Fibroblast of mammary gland (primary cell): ENCODE measurements around the gene TBC1D9B.

ENCODE experiments used
- DNase-seq: peaks from one replicate; pipeline ENCODE4 v3.0.0-alpha.2; 2010; ENCODE audit warnings: low read depth
- H3K4me3 ChIP-seq: 2 replicates; pipeline ENCODE4 v1.5.1; 2011; ENCODE audit warnings: low read depth, mild to moderate bottlenecking, low read length, moderate library complexity; ENCODE audit not compliant: control insufficient read depth
- TF ChIP-seq, protein P1 (sequence below): conservative IDR thresholded peaks from 2 replicates; pipeline ENCODE4 v1.5.1; 2011; ENCODE audit warnings: low read depth, low read length, inconsistent platforms; ENCODE audit not compliant: control insufficient read depth, insufficient read depth

TBC1D9B gene

DNA sequence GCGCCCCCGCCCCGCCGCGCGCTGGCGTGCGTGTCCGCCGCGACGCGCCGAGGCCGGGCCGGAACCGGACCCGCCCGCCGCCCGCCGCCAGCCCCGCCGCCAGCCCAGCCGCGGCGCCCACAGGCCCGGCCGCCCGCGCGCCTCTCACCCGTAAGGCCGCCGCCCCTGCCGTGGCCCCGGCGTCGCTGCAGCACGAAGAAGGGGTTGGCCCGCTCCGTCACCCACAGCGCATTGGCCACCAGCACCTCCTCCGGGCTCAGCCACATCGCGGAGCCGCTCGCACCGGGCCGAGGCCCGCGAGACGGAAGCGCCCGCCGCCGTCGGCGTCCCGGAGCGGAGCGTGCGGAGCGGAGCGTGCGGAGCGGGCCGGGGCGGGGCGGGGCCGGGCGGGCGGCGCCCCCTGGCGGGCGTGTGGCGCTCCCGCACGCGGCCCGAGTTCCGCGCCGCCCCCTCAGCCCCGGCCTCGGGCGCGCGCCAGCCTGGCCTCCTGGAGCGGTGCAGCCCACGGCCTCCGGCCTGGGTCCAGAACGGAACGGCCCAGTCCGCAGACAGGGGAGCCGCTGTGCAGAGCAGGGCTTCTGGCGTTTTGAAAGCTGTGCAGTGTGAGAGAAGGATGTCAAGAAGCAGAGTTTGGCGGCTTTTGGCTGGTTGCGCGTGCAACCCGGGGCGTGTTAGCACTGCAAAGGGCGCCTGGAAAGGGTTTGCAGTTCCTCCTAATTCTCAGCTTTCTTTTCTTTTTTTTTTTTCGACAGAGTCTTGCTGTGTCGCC lies at the start of gene TBC1D9B:
Gene TBC1D9B, minus strand, starts transcription at position 342 of the 769 bp plus-strand sequence. Its CDS starts 76 bp downstream, at position 266.
- TF ChIP-seq, protein P1, sequence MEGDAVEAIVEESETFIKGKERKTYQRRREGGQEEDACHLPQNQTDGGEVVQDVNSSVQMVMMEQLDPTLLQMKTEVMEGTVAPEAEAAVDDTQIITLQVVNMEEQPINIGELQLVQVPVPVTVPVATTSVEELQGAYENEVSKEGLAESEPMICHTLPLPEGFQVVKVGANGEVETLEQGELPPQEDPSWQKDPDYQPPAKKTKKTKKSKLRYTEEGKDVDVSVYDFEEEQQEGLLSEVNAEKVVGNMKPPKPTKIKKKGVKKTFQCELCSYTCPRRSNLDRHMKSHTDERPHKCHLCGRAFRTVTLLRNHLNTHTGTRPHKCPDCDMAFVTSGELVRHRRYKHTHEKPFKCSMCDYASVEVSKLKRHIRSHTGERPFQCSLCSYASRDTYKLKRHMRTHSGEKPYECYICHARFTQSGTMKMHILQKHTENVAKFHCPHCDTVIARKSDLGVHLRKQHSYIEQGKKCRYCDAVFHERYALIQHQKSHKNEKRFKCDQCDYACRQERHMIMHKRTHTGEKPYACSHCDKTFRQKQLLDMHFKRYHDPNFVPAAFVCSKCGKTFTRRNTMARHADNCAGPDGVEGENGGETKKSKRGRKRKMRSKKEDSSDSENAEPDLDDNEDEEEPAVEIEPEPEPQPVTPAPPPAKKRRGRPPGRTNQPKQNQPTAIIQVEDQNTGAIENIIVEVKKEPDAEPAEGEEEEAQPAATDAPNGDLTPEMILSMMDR: no peak
- peak; percentile 58 for DNase-seq

GRCh38 chr5:179955630-179956029 lies 47.9 kb upstream of the TBC1D9B start:
- TF ChIP-seq, protein P1: no peak
- no peak overlapping the region for H3K4me3 ChIP-seq
- no peak for DNase-seq

More for the DNA sequence above, at the start of gene TBC1D9B:
- H3K4me3 ChIP-seq: peak within 1 kb of the TSS; percentile 76

GRCh38 chr5:179955062-179955461 lies 47.4 kb upstream of the TBC1D9B start:
- no peak overlapping the region for H3K4me3 ChIP-seq
- TF ChIP-seq, protein P1: no peak
- DNase-seq: no peak

- peak; percentile 44 for DNase-seq
- H3K4me3 ChIP-seq: no peak overlapping the region
- TF ChIP-seq, protein P1: no peak
These were observed 46.7 kb upstream of the TBC1D9B start for GRCh38 chr5:179954434-179954833.

- TF ChIP-seq, protein P1: no peak
- DNase-seq: no peak
- H3K4me3 ChIP-seq: no peak overlapping the region
These were observed 46.3 kb upstream of the TBC1D9B start for GRCh38 chr5:179953987-179954386.

GRCh38 chr5:179936976-179937681 lies 29.4 kb upstream of the TBC1D9B start:
- TF ChIP-seq, protein P1: no peak
- no peak for DNase-seq
- no peak overlapping the region for H3K4me3 ChIP-seq
